Brain pericyte (primary cell): Measurements from ENCODE around the gene C1orf53.
"Not testable (repeated sequence)": the region's sequence is repeated elsewhere in the genome, so short reads cannot be mapped to it uniquely, and the experiment has no call there.

Experiments used
- DNase-seq: peaks from one replicate; pipeline ENCODE4 v3.0.0-alpha.2; 2012; ENCODE audit warnings: low read depth, low spot score

Gene C1orf53

DNA sequence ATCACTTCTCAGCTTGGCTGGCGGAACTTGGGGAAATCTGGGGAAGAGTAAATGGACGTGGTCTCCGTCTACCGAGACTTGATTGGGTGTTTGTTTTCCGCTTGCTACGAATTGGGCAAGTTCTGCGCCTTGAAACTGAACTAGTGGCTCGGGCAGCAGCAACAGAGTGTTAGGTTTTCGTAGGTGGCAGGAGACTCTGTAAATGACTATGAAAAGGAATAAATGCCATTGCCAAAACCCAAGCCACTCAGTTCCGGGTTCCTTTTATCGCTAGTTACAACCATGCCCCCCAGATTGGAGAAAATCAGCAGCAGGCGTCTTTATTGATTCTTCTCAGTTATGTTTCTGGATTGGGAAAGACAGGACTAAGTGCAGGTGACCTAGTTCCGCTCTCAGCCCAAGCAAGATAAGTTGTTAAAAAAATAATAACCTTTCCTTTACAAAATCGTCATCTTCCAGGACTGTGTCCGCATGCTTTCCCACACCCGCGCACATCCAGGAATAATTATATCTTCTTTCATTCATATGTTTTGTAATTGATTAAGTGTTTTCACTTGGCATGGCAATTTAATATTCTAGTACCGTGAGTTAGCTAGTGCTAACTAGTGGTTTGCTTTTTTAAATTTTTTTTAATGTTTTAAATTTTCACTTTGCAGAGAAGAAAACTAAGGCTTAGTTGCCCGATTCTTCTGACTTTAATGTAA is 18.1 kb downstream of the C1orf53 start:
- DNase-seq = no peak

DNA sequence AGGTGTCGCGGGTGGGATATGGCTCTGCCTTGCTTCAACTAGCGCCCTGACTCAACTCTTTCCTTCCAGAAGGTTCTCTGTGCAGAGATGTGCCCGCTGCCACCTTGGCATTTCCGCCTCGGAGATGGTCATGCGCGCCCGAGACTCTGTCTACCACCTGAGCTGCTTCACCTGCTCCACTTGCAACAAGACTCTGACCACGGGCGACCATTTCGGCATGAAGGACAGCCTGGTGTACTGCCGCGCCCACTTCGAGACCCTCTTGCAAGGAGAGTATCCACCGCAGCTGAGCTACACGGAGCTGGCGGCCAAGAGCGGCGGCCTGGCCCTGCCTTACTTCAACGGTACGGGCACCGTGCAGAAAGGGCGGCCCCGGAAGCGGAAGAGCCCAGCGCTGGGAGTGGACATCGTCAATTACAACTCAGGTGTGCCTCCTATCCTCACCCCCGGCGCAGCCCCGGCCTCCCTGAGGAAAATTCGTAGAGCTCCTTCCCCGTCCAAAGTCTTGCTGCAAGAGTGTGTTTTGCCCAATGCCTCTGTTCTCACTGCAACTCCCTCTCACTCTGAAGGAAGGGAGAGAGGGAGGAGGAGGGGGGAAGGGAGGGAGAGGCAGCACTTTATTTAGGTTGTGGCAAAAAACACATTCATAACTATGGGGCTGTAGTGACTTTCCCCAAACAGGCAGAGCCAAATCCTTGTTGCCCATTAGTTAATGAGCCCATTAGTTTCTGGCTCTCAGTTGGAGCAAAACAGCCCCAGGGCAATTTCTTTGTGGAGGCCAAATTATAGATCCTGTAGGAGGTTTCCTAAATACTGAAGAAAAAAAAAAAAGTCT is 19.0 kb downstream of the C1orf53 start:
- no peak for DNase-seq

DNA sequence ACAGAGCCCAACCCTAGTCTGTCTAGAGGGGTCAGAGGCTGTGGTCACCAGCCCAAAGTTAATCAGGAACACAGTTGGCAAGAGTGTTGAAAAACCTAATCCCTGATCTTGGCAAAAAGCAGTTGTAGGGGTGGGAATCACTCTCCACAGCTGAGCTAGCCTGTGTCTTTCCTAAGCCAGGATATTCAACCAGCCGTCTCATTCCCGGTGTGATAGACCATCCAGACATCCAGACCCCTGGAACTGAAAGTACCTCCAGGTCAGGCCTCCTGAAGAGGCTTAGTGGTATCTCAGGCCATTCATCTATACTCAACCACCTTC is 19.6 kb downstream of the C1orf53 start:
- DNase-seq = no peak

DNA sequence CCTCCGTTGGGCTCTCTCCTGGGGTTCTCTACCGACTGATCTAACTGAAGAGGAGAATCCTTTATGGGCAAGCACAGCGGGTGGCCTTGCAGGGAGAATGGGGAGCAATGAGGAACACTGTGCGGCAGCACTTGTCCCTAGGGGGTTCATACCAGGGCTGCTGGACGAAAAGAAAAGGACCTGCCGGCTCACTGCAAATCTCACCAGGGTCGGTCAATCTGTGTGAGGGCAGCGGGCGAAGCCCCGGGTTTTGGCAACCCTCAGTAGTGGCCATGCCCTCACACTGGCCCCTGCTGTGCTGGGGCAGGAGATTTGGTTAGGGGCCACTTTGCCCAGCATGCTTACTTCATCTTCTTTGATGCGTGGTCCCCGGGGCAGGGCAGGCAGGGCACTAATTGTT is 20.6 kb downstream of the C1orf53 start:
- no peak for DNase-seq

DNA sequence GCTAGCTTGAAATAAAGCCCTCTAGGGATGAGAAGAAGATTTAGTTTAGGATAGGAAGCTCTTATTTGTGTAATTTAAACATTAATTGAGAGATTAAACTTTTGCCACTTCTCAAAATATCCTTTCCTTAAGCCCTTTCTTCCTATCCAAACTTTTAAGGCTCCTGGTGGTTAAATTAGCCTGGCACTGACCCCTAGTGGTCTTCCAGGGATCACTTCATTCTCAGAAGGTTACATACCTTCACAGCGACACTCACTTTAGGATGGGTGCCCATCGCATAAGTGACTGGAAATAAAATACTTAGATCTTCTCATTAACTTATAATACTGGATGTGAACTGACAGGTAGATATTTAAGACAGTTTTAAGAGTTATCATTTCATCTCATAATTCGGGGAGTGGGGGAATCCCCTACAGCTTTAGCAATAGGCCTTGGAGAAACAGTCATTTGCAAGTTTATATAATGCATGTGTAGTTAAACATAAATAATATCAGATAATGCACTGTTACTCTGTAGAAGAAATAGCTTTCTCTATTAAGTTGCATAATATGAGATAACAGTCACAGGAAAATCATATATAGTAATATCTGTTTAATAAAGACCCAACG is 22.2 kb downstream of the C1orf53 start:
- DNase-seq = no peak

DNA sequence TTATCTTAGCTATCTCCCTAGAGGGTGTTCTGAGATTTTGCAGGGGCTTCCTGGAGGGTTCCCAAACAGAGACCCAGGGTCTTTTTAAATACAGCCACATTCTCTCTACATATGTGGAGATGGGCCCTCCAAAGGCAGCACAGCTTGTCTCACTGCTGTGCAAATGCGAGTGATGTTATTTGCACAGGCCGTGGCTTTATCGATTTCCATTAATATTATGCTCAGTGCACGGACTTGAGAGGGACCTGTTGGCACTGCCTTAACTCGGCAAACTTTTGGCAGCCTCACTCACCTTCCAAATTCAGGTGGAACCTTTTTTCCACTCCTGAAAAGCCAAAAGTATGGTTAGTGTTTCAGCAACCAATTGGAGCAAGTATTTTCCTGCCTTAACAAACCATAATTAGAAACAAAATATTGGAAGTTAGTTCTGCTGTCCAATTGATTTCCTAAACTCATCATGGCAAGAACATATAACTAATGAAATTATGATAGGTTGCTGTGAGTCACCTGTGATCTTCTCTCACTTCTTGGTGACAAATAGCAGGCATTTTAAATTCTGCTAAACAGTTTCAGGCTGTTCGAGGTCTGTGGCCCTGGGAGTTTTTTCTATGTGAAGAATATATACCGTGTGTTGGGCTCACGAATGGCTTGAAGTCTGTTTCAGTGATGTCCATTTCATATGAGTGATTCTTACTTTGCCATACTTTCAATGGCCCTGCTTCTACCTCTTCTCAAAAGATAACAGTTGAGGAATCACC is 25.7 kb downstream of the C1orf53 start:
- DNase-seq = no peak

DNA sequence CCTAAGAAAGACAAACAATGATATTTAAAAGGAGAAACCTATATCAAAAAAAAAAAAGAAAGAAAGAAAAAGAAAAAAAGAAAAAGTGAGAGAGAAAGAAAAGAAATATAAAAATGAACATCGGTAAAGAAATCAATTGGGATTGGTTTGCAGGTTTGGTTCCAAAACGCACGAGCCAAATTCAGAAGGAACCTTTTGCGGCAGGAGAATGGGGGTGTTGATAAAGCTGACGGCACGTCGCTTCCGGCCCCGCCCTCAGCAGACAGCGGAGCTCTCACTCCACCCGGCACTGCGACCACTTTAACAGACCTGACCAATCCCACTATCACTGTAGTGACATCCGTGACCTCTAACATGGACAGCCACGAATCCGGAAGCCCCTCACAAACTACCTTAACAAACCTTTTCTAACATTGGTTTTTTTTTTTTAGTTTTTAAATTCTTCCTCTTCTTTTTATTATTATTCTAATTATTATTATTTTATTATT is 26.5 kb downstream of the C1orf53 start:
- no peak for DNase-seq

DNA sequence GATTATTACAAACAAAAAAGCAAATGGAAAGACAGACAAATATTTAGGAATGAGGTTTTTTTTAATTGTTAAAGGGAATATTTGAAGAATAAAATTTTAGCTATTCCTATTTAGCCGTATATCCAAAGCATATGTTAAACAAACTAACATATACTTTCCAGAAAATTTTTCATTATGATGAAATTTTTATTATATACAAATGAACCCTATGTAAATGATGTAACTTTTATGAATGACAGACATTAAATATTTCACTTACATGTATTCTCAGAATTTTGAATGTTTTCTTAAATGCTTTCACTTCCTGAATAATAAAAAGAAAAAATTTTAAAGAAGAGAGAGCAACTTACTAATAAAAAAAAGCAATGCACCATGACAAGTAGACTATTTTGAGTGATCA is 30.6 kb downstream of the C1orf53 start:
- DNase-seq = no peak

DNA sequence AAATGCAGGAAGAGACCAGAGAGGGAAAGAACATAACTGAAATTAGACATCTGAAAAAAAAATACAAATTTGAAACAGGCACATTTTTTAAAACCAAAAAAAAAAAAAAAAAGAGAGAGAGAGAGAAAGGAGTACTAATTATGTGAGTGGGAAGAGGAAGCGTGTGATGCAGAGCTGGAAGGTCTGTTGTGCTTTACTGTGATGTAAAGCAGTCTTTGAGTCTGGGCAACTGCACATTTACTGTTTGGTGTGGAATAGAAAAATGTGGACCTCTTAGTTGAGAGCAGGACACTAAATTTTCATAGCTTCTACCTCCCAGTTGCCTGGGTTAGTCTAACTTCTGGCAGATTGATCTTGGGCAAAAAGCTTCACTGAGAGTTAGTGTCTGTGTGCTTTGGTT is 31.2 kb downstream of the C1orf53 start:
- DNase-seq = no peak

DNA sequence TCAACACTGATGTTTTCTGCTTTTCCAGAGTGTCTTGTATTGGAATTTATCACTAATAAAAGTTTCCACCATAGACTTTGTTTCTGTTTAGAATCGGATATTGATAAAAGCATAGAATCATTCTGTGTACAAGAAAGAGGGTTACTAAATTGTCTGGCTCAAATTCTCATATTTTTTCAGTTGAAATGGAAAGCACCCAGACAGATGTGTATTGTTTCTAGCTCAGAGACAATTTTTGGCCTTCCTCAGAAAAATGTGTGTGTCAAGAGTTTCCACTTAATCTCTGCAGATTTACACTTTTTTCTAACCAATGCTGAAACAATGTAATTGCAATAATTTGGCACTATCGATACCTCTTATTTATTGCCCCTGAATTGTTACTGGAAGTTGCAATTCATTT is 35.0 kb downstream of the C1orf53 start:
- DNase-seq = no peak

DNA sequence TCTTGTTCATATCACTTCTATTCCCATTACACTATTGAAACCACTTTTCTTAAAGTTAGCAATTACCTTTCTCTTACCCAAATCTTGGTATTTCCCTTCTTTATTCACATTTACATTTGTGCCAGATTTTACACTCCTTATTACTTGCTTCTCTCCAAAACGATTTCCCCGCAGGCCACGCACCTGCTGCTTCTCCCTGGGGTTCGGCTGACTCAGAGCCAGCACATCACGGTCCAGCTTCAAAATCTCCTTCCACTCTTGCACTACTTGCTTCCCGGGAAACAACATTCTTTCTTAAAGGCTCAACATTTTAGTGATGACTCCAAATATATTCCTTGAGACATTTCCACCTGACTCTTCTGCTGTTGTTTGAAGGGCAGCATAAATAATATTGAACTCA is 35.5 kb downstream of the C1orf53 start:
- no peak for DNase-seq

DNA sequence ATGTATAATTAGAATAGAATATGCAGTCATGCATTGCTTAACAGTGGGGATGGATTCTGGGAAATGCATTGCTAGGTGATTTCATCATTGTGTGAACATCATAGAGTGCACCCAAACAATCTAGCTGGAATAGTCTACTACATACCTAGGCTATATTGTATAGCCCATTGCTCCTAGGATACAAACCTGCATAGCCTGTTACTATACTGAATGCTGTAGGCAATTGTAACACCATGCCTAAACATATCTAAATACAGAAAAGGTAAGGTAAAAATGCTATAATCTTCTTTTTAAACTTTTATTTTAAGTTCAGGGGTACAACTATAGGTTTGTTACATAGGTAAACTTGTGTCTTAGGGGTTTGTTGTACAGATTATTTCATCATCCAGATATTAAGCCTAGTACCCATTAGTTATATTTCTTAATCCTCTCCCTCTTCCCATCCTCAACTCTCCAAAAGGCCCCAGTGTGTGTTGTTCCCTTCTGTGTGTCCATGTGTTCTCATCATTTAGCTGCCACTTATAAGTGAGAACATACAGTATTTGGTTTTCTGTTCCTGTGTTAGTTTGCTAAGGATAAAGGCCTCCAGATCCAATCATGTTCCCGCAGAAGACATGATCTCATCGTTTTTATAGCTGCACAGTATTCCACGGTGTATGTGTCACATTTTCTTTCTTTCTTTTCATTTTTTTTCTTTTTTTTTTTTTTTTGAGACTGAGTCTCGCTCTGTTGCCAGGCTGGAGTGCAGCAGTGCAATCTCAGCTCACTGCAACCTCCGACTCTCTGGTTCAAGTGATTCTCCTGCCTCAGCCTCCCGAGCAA is 36.9 kb downstream of the C1orf53 start:
- not testable (repeated sequence) for DNase-seq

DNA sequence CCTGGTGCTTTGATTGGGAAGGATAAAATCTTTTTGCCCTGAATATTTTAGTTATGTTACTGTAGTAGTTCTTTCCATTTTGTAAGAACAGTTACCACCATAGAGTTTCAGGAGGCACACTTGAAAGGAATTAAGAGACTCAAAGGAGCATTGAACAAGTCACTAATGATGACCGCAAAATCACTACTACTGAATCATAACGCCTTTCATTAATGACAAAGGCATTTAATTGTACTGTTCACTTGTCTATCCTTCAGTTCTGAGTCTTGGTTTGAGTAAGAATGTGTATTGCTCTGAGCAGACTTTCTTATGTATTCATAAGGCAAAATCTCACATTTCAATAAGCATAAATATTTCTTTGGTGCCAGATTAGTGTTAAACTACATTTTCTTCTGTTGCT is 39.6 kb downstream of the C1orf53 start:
- no peak for DNase-seq

DNA sequence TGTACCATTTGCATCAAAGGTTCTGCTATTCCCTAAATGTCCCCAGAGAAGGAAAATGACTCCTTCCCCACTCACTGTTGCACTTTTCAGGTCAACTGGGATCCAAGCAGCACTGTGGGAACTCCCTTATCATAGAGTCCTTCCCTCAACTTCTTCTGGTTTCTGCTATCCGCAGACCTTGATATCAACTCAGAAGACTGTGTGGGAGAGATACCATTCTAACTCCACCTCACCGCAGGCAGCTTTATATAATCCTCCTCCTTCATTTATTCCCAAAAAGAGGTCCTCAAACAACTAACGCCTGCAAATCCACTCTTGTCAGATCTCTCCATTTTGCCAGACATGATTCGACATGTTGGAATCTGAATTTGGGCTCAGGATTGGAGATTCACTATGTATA is 42.1 kb downstream of the C1orf53 start:
- DNase-seq = no peak

DNA sequence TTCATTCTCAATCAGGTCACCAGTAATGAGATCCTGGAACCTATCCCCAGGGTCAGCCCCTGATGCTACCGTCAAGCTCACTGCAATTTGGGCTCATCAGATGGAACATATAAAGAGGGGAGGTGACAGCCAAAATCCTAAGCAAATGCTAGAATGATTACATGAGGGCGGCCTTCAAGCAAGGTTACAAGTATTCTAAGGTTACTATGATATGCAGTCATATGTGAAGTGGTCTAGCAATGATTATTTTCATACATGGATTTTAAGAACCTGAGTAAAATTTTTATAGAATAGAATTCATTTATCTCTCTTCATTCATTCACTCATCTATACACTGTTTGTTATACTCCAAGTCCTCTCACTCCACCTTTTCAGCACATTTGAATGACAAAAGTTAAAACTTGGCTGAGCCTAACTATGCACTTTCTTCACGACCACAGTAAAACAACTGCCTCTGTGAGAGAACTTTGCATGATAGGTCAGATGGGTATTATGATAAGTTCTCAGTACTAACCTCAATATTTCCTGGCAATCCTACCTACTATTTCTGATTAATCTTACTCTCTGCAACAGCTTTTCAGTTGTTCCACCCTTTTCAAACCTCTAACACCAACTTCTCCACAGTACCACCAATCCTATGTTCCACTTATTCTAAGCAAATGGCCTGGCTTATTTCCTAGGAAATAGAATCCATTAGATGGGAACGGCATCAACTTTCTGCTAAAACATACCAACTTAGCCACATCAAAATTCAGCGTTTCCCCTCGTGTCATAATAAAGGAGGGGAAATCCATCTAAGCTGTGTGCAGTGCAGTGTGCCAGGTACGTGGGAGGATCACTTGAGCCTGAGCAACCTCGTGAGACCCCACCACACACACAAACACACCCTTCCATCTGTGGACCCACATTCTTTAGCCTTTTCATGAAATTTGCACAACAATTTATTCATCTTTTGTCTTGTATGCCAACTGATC is 46.8 kb downstream of the C1orf53 start:
- DNase-seq = no peak

DNA sequence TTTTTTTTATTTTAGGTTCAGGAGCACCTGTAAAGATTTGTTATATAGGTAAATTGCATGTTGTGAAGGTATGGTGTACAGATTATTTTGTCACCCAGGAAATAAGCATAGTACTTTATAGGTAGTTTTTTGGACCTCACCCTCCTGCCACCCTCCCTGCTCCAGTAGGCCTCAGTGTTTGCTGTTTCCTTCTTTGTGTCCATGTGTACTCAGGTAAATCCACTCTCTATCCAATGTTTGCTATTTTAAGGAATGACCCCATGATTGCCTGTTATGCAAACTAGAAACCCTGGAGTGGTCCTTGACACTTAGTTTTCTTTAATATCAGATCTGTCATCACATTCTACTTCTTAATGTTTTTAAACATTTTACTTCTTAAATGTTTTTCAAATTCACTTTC is 48.7 kb downstream of the C1orf53 start:
- no peak for DNase-seq

DNA sequence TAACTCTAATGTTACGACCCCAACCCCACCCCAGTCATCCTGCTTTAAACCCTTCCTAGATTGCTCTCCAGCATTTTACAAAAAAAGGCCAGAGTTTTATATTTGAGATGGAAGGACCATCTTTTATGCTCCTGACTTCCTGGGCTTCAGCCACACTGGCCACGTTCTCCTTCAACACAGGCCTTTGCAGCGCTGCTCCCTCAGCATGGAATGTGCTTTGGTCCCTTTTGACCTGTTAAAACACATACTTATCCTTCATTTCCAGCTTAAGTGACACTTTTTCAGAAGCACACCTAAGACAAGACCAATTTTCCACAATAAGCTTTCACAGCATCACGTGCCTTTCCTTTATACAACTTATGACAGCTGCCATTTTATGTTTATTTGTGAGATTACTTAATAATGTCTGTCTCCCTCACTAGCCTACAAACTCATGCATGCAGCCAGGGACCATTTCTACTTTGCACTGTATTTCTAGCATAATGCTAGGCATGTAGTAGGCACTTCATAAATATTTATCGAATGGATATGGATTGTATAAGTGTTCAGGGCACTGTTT is 49.3 kb downstream of the C1orf53 start:
- DNase-seq = no peak

DNA sequence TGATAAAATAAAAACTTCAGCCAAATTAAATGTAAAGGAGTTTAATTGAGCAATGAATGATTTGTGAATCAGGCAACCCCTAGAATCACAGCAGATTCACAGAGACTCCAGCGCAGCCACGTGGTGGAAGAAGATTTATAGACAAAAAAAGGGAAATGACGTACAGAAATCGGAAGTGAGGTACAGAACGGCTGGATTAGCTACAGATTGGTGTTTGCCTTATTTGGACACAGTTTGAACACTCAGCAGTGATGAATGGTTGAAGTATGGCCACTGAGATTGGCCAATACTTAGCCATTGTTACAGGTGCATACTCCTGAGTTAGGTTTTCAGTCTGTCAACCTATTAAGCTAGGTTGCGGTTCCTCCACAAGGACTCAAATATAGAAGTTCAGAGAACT is 51.0 kb downstream of the C1orf53 start:
- DNase-seq = not testable (repeated sequence)

DNA sequence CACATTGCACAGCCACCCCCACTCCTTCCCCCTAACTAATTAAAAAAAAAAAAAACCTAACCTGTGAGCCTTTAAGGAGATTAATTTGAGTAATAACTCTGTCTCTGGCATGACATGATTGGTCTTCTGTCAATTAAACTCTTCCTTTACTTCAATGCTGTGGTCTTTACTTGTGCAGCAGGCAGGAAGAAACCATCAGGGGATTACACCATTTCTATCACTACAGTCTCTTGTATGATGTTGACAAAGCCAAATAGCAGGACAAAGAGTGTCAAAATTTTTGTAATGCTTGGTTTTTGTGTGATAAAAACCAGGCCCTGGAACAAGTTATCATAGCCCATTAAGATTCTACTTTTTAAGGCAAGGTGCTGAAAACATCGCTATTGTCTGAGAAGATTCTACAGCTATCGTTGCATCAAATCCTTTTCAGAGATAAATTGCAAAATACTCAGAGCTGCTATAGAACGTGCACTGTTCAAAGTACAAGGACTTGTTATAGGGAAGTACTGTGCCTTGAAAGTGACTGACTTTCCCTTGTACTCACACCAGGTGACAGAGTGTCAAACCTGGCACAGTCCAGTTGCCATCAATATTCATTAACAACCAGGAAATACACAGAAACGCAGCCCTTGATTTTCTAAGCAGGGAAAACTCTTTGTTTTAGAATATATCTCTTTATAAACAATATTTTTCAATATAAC is 52.4 kb downstream of the C1orf53 start:
- DNase-seq = no peak
